ENCODE data around the gene SPPL2A. TPM values are rescaled to one million over a fixed set of nuclear protein-coding genes. Genes with fewer than 3 reads are reported as not detected.
A peak's percentile ranks its signal among the peaks of the same experiment; 100 is the strongest.

Gene SPPL2A
- polyA plus RNA-seq, 1 donor (not counting 4 experiments of a cell fraction or from before 2014, with no cell fraction given), result 59.4 TPM

GRCh38 chr15:50675535-50676144 lies 89.9 kb downstream of the SPPL2A start:
- no peak overlapping the region for H2AFZ ChIP-seq (ENCODE audit: control insufficient read depth, low read length)
- H3K27me3 ChIP-seq (ENCODE audit: control insufficient read depth, extremely low read depth, insufficient read depth, low read length), result no peaks in the 10 kb centered on the region
- dilution Hi-C loops (cut with MboI; ENCODE audit: extremely low pct_ligation_motif_present, low sequenced_read_pairs), result no loop called here
- FAIRE-seq (no peak), DNase-seq (ENCODE audit: low read depth, low spot score) (no peak)
- no peak overlapping the region for H3K4me2 ChIP-seq (ENCODE audit: control insufficient read depth, extremely low read depth, insufficient read depth, low read depth, low read length)
- peaks cover 22% of the 10 kb centered on the region for H3K4me1 ChIP-seq (ENCODE audit: control insufficient read depth, extremely low read depth, insufficient read depth, low read length)
- no peaks in the 10 kb centered on the region for H4K20me1 ChIP-seq (ENCODE audit: control insufficient read depth, extremely low read depth, insufficient read depth, low read length)
- H3K4me3 ChIP-seq (ENCODE audit: control insufficient read depth in 2 of 3, extremely low read depth in 1 of 3, insufficient read depth in 2 of 3, low read depth in 1 of 3, low read length in 3 of 3), result no peak overlapping the region
- no peak overlapping the region for H3K9ac ChIP-seq (ENCODE audit: control insufficient read depth, extremely low read depth, insufficient read depth, low read length)
- no peaks in the 10 kb centered on the region for H3K9me3 ChIP-seq (ENCODE audit: control insufficient read depth, low read depth, low read length)
- peaks cover 0 to 8% of the 10 kb centered on the region in 2 experiments for H3K36me3 ChIP-seq (ENCODE audit: control insufficient read depth in 2 of 2, extremely low read depth in 1 of 2, insufficient read depth in 2 of 2, low read length in 2 of 2)
- peaks cover 87% of the 10 kb centered on the region for H3K79me2 ChIP-seq (ENCODE audit: control insufficient read depth, insufficient read depth, low read length)
- no peak overlapping the region for H3K27ac ChIP-seq (ENCODE audit: control insufficient read depth, insufficient read depth, low read length)
- no peak for TF ChIP-seq EZH2 (IDR thresholded peaks at IDR 0.05; ENCODE audit: low read length)
- TF ChIP-seq CTCF (optimal IDR thresholded peaks at IDR 0.05 in 1 of 3, IDR thresholded peaks at IDR 0.05 in 1 of 3, conservative IDR thresholded peaks at IDR 0.05 in 1 of 3; ENCODE audit: extremely low read depth in 1 of 3, insufficient read depth in 2 of 3, low read length in 3 of 3), result peak in 2 of 3 experiments; percentile 43 to 58
- peaks cover 2% of the 10 kb centered on the region for H3K9me1 ChIP-seq (ENCODE audit: control insufficient read depth, extremely low read depth, insufficient read depth, low read length)

- Histone ChIP-seq H3K9ac (ENCODE audit: control insufficient read depth, extremely low read depth, insufficient read depth, low read length) (no peak overlapping the region), H4K20me1 (ENCODE audit: control insufficient read depth, extremely low read depth, insufficient read depth, low read length) (no peaks in the 10 kb centered on the region), H3K4me2 (ENCODE audit: control insufficient read depth, extremely low read depth, insufficient read depth, low read depth, low read length) (no peak overlapping the region), H3K9me1 (ENCODE audit: control insufficient read depth, extremely low read depth, insufficient read depth, low read length) (peaks cover 2% of the 10 kb centered on the region), H3K27ac (ENCODE audit: control insufficient read depth, insufficient read depth, low read length) (no peak overlapping the region), H2AFZ (ENCODE audit: control insufficient read depth, low read length) (no peak overlapping the region), H3K27me3 (ENCODE audit: control insufficient read depth, extremely low read depth, insufficient read depth, low read length) (no peaks in the 10 kb centered on the region), H3K4me3 (ENCODE audit: control insufficient read depth in 2 of 3, extremely low read depth in 1 of 3, insufficient read depth in 2 of 3, low read depth in 1 of 3, low read length in 3 of 3) (no peak overlapping the region), H3K4me1 (ENCODE audit: control insufficient read depth, extremely low read depth, insufficient read depth, low read length) (peaks cover 12% of the 10 kb centered on the region), H3K9me3 (ENCODE audit: control insufficient read depth, low read depth, low read length) (no peaks in the 10 kb centered on the region), H3K79me2 (ENCODE audit: control insufficient read depth, insufficient read depth, low read length) (peaks cover 84% of the 10 kb centered on the region), H3K36me3 (ENCODE audit: control insufficient read depth in 2 of 2, extremely low read depth in 1 of 2, insufficient read depth in 2 of 2, low read length in 2 of 2) (peaks cover 0 to 5% of the 10 kb centered on the region in 2 experiments)
- dilution Hi-C loops (cut with MboI; ENCODE audit: extremely low pct_ligation_motif_present, low sequenced_read_pairs), result no loop called here
- DNase-seq (ENCODE audit: low read depth, low spot score) (no peak), FAIRE-seq (no peak)
- no peak for TF ChIP-seq EZH2 (IDR thresholded peaks at IDR 0.05; ENCODE audit: low read length)
- no peak for TF ChIP-seq CTCF (optimal IDR thresholded peaks at IDR 0.05 in 1 of 3, IDR thresholded peaks at IDR 0.05 in 1 of 3, conservative IDR thresholded peaks at IDR 0.05 in 1 of 3; ENCODE audit: extremely low read depth in 1 of 3, insufficient read depth in 2 of 3, low read length in 3 of 3)
These were observed 95.4 kb downstream of the SPPL2A start for GRCh38 chr15:50670115-50670514.

Data from keratinocyte (primary cell).